EL (cell line): ENCODE data around the gene DCTN5.
A peak's percentile ranks its signal among the peaks of the same experiment; 100 is the strongest.
"Not testable (repeated sequence)": the region's sequence is repeated elsewhere in the genome, so short reads cannot be mapped to it uniquely, and the experiment has no call there.

ENCODE experiments used
- DNase-seq: peaks from one replicate; pipeline ENCODE4 v3.0.0-alpha.2; 2016

DCTN5 gene

DNA sequence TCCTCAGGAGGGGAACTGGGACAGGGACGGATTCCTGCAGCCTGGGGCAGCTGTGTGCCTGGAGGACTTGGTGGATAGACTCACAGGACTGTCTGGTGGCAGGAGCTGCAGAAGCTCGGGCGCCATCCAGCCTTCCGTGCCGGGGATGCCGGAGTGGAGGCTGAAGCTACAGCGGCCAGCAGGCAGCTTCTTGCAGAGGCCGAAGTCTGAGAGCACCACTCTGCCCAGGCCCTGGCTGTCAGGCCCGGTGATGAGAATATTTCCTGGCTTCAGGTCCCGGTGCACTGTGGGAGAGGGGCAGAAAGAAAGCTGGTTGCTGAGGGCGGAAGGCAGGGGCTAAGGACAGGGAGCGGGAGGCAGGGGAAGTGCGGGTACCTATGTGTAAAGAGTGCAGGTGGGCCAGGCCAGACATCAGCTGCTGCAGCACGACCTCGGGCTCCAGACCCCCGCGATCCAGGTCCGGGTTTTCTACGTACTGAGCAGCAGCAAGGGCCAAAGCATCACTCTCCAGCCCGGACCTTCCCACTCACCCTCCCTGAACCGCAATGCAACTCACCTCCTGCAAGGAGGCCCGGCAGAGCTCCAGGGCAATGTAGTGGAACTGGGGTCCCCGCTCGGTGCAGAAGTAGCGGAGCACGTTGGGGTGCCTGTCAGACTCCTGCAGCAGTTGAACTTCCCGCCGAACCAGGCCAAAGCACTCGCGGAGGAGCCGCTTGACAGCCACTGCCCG is 53.5 kb downstream of the DCTN5 start:
- peak; percentile 19 for DNase-seq

DNA sequence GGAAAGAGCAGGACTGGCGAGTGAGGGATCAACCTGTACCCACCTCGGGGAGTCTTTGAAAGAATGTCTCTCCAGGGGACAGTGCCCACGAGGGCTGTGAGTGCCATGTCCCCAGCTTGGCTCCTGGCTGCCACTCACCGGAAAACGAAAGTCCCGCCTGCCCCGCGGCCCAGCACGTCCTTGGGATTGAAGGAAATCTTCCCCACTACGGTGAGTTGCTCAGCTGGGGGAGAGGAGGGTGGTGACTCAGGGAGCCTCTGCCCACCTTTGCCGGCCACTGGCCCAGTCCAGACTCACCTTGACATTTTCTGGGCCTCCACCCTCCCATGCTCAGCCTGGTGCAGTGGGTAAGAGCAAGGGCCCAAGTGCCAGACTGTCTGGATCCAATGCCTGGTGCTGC is 54.5 kb downstream of the DCTN5 start:
- no peak for DNase-seq

DNA sequence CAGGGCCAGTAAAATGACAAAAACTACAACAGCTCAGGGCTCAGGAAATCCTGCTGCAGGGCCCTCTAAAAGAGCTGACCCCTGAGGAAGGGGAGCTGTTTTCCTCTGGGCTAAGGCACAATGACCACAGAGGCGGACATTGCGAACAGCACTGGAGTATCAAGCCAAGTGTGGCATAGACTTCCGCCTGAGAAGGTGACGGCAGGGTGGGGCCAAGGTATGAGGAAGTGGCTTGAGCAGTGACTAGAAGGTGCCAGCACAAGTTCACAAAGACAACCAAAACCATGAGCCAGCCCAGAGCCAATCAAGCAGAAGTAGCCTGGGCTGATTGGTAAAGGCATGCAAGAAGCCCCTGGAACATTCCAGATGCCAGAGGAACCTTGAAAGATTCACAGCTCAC is 57.8 kb downstream of the DCTN5 start:
- no peak for DNase-seq

DNA sequence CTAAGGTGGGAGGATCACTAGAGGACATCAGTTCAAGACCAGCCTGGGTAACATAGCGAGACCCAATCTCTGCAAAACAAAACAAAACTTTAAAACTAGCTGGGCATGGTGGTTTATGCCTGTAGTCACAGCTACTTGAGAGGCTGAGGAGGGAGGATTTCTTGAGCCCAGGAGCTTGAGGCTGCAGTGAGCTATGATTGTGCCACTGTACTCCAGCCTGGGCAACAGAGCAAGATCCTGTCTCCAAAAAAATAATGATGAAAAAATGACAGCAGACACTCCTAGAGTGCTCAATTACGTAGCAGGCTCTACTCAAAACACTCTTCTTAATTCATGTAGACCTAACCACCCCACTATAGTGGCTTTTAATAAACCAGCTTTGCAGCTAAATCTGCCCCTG is 58.8 kb downstream of the DCTN5 start:
- no peak for DNase-seq

DNA sequence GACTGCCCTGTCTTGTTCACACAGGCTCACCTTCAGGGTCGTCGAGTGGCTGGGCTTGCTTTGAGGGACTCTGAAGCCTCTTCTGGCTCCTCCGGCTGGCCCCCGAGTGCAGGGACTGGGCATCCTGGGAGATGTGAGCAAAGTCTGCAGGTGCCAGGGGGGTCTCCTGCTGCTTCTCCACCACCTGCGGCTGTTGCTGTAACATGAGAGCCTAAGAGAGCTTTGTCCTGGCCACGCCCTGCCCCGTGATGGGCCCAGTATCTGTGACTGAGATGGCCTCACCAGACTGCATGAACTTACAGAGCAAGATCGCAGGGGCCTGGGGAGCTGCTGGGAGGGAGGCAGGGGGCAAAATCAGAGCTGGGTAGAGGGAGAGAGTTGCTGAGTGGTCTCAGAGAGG is 59.2 kb downstream of the DCTN5 start:
- no peak for DNase-seq

DNA sequence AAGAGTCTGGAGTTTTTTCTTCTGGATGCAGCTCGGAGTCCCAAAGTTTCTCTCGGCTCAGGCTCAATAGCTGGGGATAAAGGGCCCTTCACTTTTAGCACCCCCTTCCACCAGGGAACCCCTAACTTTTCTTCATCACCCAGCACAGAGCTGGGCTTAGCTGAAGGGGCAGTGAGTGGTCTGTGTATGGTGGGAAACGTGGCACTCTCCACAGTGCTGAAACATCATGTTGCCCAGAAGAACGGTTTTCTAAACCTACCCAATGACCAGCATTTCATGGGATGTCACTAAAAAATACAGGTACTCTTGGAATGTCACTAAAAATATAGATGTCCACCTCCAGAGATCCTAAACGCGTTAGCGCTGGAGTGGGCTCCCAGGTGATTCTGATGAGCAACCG is 59.8 kb downstream of the DCTN5 start:
- DNase-seq = no peak

DNA sequence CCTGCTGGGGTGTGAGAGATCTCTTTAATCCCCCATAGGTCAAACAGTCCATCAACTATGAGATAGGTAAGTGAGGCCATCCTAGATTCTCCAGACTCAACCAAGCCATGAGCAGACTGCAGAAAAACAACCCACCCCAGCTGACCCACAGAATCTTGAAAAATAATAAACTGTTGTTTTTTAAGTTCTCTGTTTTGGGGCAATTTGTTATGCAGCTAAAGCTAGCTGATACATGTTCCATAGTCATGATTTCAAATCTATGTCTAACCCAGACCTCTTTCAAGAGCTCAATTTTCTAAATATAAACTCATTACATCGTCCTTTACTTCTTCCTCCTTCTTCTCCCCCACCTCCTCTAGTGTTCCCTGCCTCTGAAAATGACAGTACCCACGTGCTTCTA is 61.7 kb downstream of the DCTN5 start:
- no peak for DNase-seq

DNA sequence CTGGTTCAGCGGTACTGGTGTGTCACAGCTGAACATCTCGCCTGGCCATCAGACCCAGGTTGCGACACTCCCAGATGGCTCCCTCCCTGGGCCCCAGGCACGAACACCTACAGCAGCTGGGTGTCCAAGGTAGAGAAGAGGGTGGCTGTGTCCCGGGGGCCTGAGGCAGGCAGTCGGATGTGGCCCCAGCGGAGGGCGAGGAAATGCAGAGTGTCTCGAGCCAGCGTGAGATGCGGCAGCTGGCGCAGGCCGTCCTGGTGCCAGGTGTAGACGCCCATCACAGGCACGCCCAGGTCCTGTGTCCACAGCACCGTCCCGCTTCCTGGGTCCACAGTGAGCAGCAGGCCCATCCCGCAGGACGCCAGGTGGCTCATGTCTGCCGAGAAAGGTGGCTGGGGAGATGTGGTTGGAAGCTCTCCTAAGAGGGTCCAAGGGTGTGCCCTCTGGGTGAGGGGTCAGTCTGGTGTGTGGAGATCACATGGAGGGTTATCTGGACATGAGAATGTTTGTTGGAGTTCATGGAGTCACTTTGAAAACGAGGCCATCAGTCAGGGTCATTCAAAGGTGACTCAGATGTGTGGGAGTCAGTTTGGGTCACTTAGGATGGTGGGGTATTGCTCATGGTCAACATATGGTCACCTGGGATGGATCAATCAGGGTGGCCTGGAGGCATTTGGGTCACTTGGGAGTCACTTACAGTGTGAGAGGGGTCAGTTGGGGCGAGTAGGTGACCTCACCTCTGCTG is 63.7 kb downstream of the DCTN5 start:
- no peak for DNase-seq

DNA sequence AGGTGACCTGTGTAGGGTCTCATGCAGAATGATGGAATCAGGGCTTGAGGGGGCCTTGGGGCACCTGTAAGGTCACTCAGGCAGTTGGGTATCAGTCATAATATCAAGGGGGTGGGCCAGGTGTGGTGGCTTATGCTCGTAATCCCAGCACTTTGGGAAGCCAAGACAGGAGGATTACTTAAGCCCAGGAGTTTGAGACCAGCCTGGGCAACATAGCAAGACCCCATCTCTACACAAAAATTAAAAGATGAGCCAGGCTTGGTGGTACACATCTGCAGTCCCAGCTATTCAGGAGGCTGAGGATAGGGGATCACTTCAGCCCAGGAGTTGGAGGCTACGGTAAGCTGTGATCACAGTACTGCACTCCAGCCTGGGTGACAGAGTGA is 64.2 kb downstream of the DCTN5 start:
- no peak for DNase-seq

DNA sequence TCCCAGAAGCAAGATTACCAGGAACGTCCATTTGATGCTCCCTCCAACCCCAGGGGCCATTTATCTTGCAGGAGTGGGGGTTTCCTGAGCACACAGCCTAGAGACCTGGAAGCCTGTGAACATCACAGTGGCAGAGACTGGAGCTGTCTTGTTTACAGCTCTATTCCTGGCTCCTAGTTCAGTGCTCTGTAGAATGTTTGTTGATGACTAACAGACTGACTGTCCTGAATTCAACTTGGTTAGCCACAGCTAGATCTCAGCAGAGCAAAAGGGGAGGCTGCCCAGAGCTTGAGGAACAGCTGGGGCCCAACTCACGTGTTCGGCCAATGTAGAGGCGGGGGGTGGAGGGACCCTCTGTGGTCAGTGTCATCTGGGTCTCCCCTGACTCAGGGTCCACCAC is 65.2 kb downstream of the DCTN5 start:
- DNase-seq = no peak

DNA sequence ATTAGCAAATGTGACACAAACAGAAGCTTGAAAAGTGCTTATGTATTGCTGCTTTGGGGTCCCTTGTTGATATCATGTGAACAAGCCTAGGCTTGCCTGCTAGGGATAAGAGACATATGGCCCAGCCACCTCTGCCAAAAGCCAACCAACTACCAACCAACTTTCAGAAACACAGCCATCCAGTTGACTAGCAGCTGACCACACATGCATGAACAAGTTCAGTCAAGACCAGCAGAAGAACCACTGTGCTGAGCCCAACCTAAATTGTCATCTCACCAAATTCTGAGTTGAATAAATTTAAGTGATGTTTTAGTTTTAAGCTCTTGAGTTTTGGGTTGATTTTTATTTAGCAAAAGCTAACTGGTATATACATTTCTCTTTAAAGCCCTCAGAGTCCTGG is 68.3 kb downstream of the DCTN5 start:
- no peak for DNase-seq

DNA sequence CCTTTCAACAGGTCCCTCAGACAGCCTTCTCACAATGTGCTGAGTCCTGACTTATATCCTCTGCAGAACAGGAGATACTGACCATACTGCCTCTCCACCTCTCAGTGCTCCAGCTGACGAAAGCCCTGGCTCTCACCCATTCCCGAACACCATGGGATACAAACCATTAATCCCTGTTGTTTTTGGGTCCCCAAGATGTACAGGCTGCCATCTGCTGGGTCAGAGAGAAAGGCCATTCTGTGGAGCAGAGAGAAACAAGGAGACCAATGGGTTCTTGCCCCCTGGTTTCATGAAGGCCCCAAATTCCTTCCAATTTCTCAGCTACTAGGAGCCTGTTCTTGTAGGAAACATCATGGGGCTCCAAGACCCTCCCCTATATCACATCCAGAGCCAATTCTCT is 68.7 kb downstream of the DCTN5 start:
- no peak for DNase-seq

DNA sequence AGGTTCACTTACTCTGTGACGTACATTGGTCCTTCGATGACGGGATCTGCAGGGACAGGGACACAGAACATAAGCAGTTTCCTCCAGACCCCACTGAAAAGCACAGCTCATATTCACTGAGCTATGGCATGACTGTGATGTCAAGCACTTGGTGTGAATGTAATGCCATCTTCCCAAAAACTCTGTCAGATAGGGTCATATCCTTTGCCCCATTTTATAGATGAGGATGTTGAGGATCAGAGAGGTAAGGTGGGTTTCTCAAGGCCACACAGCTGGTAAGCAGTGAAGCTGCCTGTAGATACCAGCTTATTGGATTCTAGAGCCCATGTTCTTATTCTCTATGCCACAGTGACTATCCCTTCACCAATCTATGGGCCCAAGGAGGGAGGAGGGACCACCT is 69.2 kb downstream of the DCTN5 start:
- DNase-seq = no peak

DNA sequence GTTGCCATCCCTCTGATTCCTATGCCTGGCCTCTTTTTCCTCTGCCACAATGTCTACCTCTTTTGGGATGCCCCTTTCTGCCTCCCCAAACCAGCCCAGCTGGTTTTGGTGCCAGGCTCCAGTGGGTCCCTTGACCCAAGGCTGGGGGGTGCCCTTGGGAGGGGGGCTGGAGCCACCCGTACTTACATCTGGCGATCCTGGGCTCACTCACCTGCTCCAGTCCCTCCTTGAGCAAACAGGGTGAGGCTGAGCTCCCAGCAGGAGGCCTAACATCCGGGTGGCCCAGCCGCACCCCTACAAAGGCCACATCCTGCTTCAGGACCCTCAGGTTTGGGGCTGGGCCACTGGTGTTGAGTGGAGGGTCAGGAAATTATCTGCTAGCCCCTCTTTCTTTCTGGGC is 70.5 kb downstream of the DCTN5 start:
- no peak for DNase-seq

DNA sequence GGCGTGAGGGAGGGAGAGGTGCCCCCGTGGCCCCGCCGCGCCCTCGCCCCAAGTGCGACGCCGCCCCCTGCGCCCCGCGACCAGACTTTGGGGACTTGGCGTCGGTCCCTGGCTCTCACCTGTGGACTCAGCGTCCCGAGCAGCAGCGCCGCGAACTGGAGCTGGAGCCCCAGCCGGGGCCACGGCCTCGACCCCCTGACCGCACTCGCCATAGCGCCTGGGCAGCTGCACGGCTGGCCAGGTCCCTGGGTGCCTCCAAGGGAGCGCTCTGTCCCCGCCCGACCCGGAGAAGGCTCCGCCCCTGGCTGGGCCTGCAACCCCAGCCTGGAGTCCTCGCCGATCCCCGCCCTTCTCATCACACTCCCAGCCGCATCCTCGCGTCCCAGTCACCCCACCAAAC is 71.7 kb downstream of the DCTN5 start, which contains the start of gene ERN2:
ERN2 (minus strand) TSS at position 247 of the 400 bp plus-strand sequence; CDS start at position 212, 35 bp downstream.
- no peak for DNase-seq

DNA sequence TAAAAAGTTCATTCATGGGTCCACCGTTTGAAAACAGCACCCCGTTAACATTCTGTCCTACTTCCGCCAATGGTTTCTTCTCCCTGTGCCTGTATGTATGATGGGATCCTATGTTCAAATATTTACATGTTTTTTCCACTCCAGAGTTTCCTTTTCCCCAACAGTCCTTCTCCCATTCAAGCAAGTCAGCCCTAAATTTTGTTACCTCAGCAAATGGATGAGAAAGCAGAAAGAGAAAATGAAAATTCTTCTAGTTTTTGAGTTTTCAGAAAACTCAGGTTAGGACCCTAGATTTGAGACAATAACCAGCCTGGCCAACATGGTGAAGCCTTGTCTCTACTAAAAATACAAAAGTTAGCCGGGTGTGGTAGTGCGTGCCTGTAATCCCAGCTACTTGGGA is 75.2 kb downstream of the DCTN5 start:
- no peak for DNase-seq

DNA sequence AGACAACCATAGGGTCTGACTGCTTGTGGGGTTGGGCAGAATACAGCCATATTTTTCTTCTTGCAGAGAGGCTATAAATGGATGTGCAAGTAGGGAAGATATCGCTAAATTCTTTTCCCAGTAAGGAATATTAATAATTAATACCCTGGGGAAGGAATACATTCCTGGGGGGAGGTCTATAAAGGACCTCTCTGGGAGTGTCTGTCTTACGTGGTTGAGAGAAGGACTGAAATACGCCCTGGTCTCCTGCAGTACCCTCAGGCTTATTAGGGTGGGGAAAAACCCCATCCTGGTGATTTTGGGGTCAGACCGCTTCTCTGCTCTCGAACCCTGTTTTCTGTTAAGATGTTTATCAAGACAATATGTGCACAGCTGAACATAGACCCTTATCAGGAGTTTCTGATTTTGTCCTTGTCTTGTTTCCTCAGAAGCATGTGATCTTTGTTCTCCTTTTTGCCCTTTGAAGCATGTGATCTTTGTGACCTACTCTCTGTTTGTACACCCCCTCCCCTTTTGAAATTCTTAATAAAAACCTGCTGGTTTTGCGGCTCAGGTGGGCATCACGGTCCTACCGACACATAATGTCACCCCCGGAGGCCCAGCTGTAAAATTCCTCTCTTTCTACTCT is 81.5 kb downstream of the DCTN5 start:
- DNase-seq = not testable (repeated sequence)

DNA sequence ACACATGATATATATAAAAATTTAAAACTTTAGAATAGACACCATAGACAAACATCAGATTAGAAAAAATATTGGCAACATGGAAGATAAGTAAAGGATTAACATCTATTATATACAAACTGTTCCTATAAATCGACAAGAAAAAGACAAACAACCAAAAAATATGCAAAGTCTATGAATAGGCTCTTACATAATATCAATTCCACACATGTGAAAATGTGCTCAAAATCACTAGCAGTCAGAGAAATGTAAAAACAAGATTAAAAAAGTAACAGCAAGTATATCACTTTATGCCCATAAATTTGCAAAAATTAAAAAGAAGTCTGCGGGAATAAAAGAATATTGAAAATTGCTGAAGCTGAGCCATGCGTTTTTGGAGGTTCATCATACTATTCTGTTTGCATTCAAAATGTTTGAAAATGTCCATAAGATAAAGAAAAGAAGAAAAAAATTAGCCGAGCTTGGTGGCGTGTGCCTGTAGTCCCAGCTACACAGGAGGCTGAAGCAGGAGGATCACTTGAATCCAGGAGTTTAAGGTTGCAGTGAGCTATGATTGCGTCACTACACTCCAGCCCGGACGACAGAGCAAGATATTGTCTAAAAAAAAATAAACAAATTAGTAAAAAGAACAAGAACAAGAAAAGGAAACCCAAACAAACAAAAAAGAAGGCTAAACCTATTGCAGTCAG is 83.0 kb downstream of the DCTN5 start:
- no peak for DNase-seq

DNA sequence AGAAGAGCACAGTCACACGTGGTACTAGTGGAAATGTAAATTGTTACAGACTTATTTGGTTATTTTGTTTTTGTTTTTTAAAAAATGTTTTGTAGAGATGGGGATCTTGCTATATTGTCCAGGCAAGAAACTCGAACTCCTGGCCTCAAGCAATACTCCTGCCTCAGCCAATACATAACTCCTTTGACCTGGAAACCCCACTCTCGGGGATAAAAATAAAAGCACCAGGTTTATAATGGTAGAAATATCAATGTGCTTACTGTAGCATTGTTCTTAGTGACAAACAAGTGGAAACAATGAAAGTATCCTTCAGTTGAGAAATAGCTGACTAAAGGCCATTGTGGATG is 83.5 kb downstream of the DCTN5 start:
- no peak for DNase-seq

DNA sequence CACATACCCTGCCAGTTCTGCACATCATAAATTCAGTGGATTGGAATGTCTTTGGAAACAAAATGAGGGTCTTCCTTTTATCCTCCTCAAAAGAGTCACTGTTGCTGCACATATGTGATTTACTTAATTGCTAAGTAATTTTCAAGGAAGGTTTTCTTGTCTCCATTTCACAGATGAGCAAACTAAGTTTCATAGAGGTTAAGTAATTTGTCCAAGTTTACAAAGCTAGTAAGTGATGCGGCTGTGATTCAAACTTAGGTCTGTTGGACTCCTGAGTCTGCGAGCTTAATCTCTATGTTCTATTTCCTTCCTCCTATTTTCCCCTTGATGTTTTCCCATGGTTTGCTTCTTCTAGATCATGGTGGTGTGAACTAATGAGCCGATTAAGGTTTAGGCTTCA is 85.4 kb downstream of the DCTN5 start:
- DNase-seq = no peak
